ENCODE measurements around the gene OMP.
A peak's percentile ranks its signal among the peaks of the same experiment; 100 is the strongest.

OMP gene

GRCh38 chr11:77141475-77141874, 38.8 kb downstream of the OMP start:
- no peak for DNase-seq (ENCODE audit: low read depth)

- no peak for DNase-seq (ENCODE audit: low read depth)
These were observed 39.7 kb downstream of the OMP start for GRCh38 chr11:77142091-77142975.

GRCh38 chr11:77143405-77144020, 40.9 kb downstream of the OMP start:
- DNase-seq (ENCODE audit: low read depth) = no peak

GRCh38 chr11:77144196-77144856, 41.7 kb downstream of the OMP start:
- no peak for DNase-seq (ENCODE audit: low read depth)

- DNase-seq (ENCODE audit: low read depth) = no peak
These were observed 42.3 kb downstream of the OMP start for GRCh38 chr11:77144857-77145428.

- no peak for DNase-seq (ENCODE audit: low read depth)
These were observed 43.8 kb downstream of the OMP start for GRCh38 chr11:77146261-77147035.

GRCh38 chr11:77147036-77147315, 44.3 kb downstream of the OMP start:
- no peak for DNase-seq (ENCODE audit: low read depth)

- peak; percentile 26 for DNase-seq (ENCODE audit: low read depth)
These were observed 45.2 kb downstream of the OMP start for GRCh38 chr11:77147668-77148321.

GRCh38 chr11:77148963-77149715, 46.5 kb downstream of the OMP start:
- DNase-seq (ENCODE audit: low read depth) = no peak

GRCh38 chr11:77149716-77150392, 47.2 kb downstream of the OMP start:
- DNase-seq (ENCODE audit: low read depth) = no peak

GRCh38 chr11:77150836-77151235, 48.2 kb downstream of the OMP start:
- DNase-seq (ENCODE audit: low read depth) = no peak

- DNase-seq (ENCODE audit: low read depth) = peak; percentile 51
These were observed 49.3 kb downstream of the OMP start for GRCh38 chr11:77151804-77152509.

- no peak for DNase-seq (ENCODE audit: low read depth)
These were observed 50.2 kb downstream of the OMP start for GRCh38 chr11:77152846-77153245.

Data from T-helper 22 cell (primary cell).